Esophagus muscularis mucosa (tissue), 2 donors: ENCODE results near the gene NDC1.

Experiments
- EP300 ChIP-seq: sonication (generic); formaldehyde crosslinking; IDR thresholded peaks from one replicate; pipeline ENCODE4 v1.6.1; 2017; ENCODE audit warnings: antibody characterized with exemption
- POLR2A ChIP-seq: fragments of 450-650 bp; IDR thresholded peaks from one replicate; pipeline ENCODE4 v1.6.1; 2017; ENCODE audit warnings: antibody characterized with exemption, moderate library complexity, mild to moderate bottlenecking, low read depth

DNA sequence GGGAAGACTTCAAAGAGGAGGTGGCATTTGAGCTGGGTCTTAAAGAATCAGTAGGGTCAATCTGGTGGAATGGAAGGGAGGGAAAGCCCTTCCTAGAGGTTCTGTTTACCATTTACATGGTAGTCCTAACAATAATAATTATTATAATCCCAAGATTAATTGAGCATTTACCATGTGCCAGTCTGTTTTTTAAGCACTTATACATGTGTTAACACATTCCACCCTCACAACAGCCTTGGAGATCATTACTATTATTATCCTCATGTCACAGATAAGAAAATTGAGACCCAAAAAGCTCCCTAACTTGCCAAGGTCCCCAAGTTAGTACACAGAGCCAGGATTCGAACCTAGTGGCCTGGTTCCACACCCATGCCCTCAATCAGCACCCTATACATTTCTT lies 109.9 kb downstream of the NDC1 start:
- TF ChIP-seq EP300 (no peak), POLR2A (no peak)
